ENCODE results near the gene ABCG1. TPM values are rescaled to one million over a fixed set of nuclear protein-coding genes. Genes with fewer than 3 reads are reported as not detected.

The ABCG1 gene
- total and polyA plus RNA-seq, 5 donors from 2014 or later: 17.0 to 86.3 (median 24.3) TPM

- H3K27me3 ChIP-seq (ENCODE audit: control insufficient read depth, insufficient read depth, low read length): no peaks in the 10 kb centered on the region
- H3K27ac ChIP-seq (ENCODE audit: insufficient read depth, low read length, poor library complexity, severe bottlenecking): no peak overlapping the region
- Mint-ChIP-seq H3K4me1 (peaks cover 0 to 16% (median 7%) of the 10 kb centered on the region in 4 donors), H3K36me3 (peaks cover 23% of the 10 kb centered on the region), H3K27me3 (no peaks in the 10 kb centered on the region), H3K9me3 (no peaks in the 10 kb centered on the region), H3K4me3 (no peak overlapping the region), H3K27ac (no peak overlapping the region)
- H3K9me3 ChIP-seq (ENCODE audit: control insufficient read depth in 2 of 2, low read length in 2 of 2): no peaks in the 10 kb centered on the region
- H3K4me1 ChIP-seq (ENCODE audit: control insufficient read depth, insufficient read depth, low read length, poor library complexity, severe bottlenecking): peaks cover 12% of the 10 kb centered on the region
- ATAC-seq (ENCODE audit: low read depth in 2 of 2): no peak
- DNase-seq: no peak
- peaks cover 48% of the 10 kb centered on the region for H3K36me3 ChIP-seq (ENCODE audit: control insufficient read depth, insufficient read depth, low read length)
- no peak overlapping the region for H3K4me3 ChIP-seq (ENCODE audit: low read depth, low read length)
Measured at GRCh38 chr21:42272984-42273600, 54.2 kb downstream of the ABCG1 start.

GRCh38 chr21:42276076-42276475 lies 57.1 kb downstream of the ABCG1 start:
- H3K27ac Mint-ChIP-seq: no peak overlapping the region
- H3K36me3 Mint-ChIP-seq: peaks cover 31% of the 10 kb centered on the region
- no peak for DNase-seq
- H3K4me1 Mint-ChIP-seq: peaks cover 0 to 3% (median 1%) of the 10 kb centered on the region in 4 donors
- Histone ChIP-seq H3K4me1 (ENCODE audit: control insufficient read depth, insufficient read depth, low read length, poor library complexity, severe bottlenecking) (no peaks in the 10 kb centered on the region), H3K4me3 (ENCODE audit: low read depth, low read length) (no peak overlapping the region), H3K27ac (ENCODE audit: insufficient read depth, low read length, poor library complexity, severe bottlenecking) (no peak overlapping the region), H3K9me3 (ENCODE audit: control insufficient read depth in 2 of 2, low read length in 2 of 2) (no peaks in the 10 kb centered on the region), H3K36me3 (ENCODE audit: control insufficient read depth, insufficient read depth, low read length) (peaks cover 64% of the 10 kb centered on the region), H3K27me3 (ENCODE audit: control insufficient read depth, insufficient read depth, low read length) (no peaks in the 10 kb centered on the region)
- no peak for ATAC-seq (ENCODE audit: low read depth in 2 of 2)
- no peak overlapping the region for H3K4me3 Mint-ChIP-seq
- H3K27me3 Mint-ChIP-seq: no peaks in the 10 kb centered on the region
- no peaks in the 10 kb centered on the region for H3K9me3 Mint-ChIP-seq

GRCh38 chr21:42276526-42277154 lies 57.7 kb downstream of the ABCG1 start:
- Mint-ChIP-seq H3K36me3 (peaks cover 27% of the 10 kb centered on the region), H3K4me3 (no peak overlapping the region), H3K4me1 (no peaks in the 10 kb centered on the region), H3K27me3 (no peaks in the 10 kb centered on the region), H3K27ac (peak overlapping the region in 1 of 3 donors; percentile 44), H3K9me3 (no peaks in the 10 kb centered on the region)
- Histone ChIP-seq H3K4me1 (ENCODE audit: control insufficient read depth, insufficient read depth, low read length, poor library complexity, severe bottlenecking) (no peaks in the 10 kb centered on the region), H3K36me3 (ENCODE audit: control insufficient read depth, insufficient read depth, low read length) (peaks cover 60% of the 10 kb centered on the region), H3K9me3 (ENCODE audit: control insufficient read depth in 2 of 2, low read length in 2 of 2) (no peaks in the 10 kb centered on the region), H3K4me3 (ENCODE audit: low read depth, low read length) (no peak overlapping the region), H3K27ac (ENCODE audit: insufficient read depth, low read length, poor library complexity, severe bottlenecking) (no peak overlapping the region), H3K27me3 (ENCODE audit: control insufficient read depth, insufficient read depth, low read length) (no peaks in the 10 kb centered on the region)
- ATAC-seq (ENCODE audit: low read depth in 2 of 2) (no peak), DNase-seq (no peak)

GRCh38 chr21:42277593-42277992 lies 58.7 kb downstream of the ABCG1 start:
- H3K4me1 ChIP-seq (ENCODE audit: control insufficient read depth, insufficient read depth, low read length, poor library complexity, severe bottlenecking): no peaks in the 10 kb centered on the region
- peaks cover 59% of the 10 kb centered on the region for H3K36me3 ChIP-seq (ENCODE audit: control insufficient read depth, insufficient read depth, low read length)
- H3K4me3 ChIP-seq (ENCODE audit: low read depth, low read length): no peak overlapping the region
- peaks cover 29% of the 10 kb centered on the region for H3K36me3 Mint-ChIP-seq
- no peaks in the 10 kb centered on the region for H3K9me3 Mint-ChIP-seq
- H3K27me3 ChIP-seq (ENCODE audit: control insufficient read depth, insufficient read depth, low read length): no peaks in the 10 kb centered on the region
- no peaks in the 10 kb centered on the region for H3K4me1 Mint-ChIP-seq
- ATAC-seq (ENCODE audit: low read depth in 2 of 2) (no peak), DNase-seq (no peak)
- no peak overlapping the region for H3K27ac ChIP-seq (ENCODE audit: insufficient read depth, low read length, poor library complexity, severe bottlenecking)
- H3K27me3 Mint-ChIP-seq: no peaks in the 10 kb centered on the region
- no peaks in the 10 kb centered on the region for H3K9me3 ChIP-seq (ENCODE audit: control insufficient read depth in 2 of 2, low read length in 2 of 2)
- peak overlapping the region in 1 of 3 donors; percentile 40 for H3K27ac Mint-ChIP-seq
- H3K4me3 Mint-ChIP-seq: no peak overlapping the region

GRCh38 chr21:42278451-42279149 lies 59.7 kb downstream of the ABCG1 start:
- ATAC-seq (ENCODE audit: low read depth in 2 of 2) (no peak), DNase-seq (no peak)
- H3K9me3 ChIP-seq (ENCODE audit: control insufficient read depth in 2 of 2, low read length in 2 of 2): no peaks in the 10 kb centered on the region
- Mint-ChIP-seq H3K27me3 (no peaks in the 10 kb centered on the region), H3K4me1 (no peaks in the 10 kb centered on the region), H3K27ac (no peak overlapping the region), H3K4me3 (peak overlapping the region in 1 of 4 donors; percentile 15), H3K9me3 (peaks cover 0 to 2% (median 0%) of the 10 kb centered on the region in 7 donors), H3K36me3 (peaks cover 35% of the 10 kb centered on the region)
- H3K4me1 ChIP-seq (ENCODE audit: control insufficient read depth, insufficient read depth, low read length, poor library complexity, severe bottlenecking): no peaks in the 10 kb centered on the region
- H3K27ac ChIP-seq (ENCODE audit: insufficient read depth, low read length, poor library complexity, severe bottlenecking): no peak overlapping the region
- peaks cover 57% of the 10 kb centered on the region for H3K36me3 ChIP-seq (ENCODE audit: control insufficient read depth, insufficient read depth, low read length)
- H3K4me3 ChIP-seq (ENCODE audit: low read depth, low read length): no peak overlapping the region
- H3K27me3 ChIP-seq (ENCODE audit: control insufficient read depth, insufficient read depth, low read length): no peaks in the 10 kb centered on the region

- H3K4me3 Mint-ChIP-seq: no peak overlapping the region
Measured at GRCh38 chr21:42279341-42279871, 60.5 kb downstream of the ABCG1 start.

GRCh38 chr21:42279888-42280287 lies 60.9 kb downstream of the ABCG1 start:
- Mint-ChIP-seq H3K27me3 (no peaks in the 10 kb centered on the region), H3K4me3 (no peak overlapping the region), H3K36me3 (peaks cover 35% of the 10 kb centered on the region), H3K27ac (no peak overlapping the region), H3K9me3 (peaks cover 0 to 2% (median 0%) of the 10 kb centered on the region in 7 donors), H3K4me1 (no peaks in the 10 kb centered on the region)
- no peaks in the 10 kb centered on the region for H3K27me3 ChIP-seq (ENCODE audit: control insufficient read depth, insufficient read depth, low read length)
- no peak overlapping the region for H3K27ac ChIP-seq (ENCODE audit: insufficient read depth, low read length, poor library complexity, severe bottlenecking)
- no peak overlapping the region for H3K4me3 ChIP-seq (ENCODE audit: low read depth, low read length)
- ATAC-seq (ENCODE audit: low read depth in 2 of 2): no peak
- DNase-seq: no peak
- H3K4me1 ChIP-seq (ENCODE audit: control insufficient read depth, insufficient read depth, low read length, poor library complexity, severe bottlenecking): no peaks in the 10 kb centered on the region
- no peaks in the 10 kb centered on the region for H3K9me3 ChIP-seq (ENCODE audit: control insufficient read depth in 2 of 2, low read length in 2 of 2)
- H3K36me3 ChIP-seq (ENCODE audit: control insufficient read depth, insufficient read depth, low read length): peaks cover 55% of the 10 kb centered on the region

More at GRCh38 chr21:42279341-42279871, 60.5 kb downstream of the ABCG1 start:
- peaks cover 35% of the 10 kb centered on the region for H3K36me3 Mint-ChIP-seq
- H3K4me3 ChIP-seq (ENCODE audit: low read depth, low read length): no peak overlapping the region
- DNase-seq: no peak
- no peaks in the 10 kb centered on the region for H3K4me1 Mint-ChIP-seq
- no peaks in the 10 kb centered on the region for H3K9me3 ChIP-seq (ENCODE audit: control insufficient read depth in 2 of 2, low read length in 2 of 2)
- H3K27me3 Mint-ChIP-seq: no peaks in the 10 kb centered on the region
- H3K27ac Mint-ChIP-seq: no peak overlapping the region
- ATAC-seq (ENCODE audit: low read depth in 2 of 2): no peak
- H3K27ac ChIP-seq (ENCODE audit: insufficient read depth, low read length, poor library complexity, severe bottlenecking): no peak overlapping the region
- H3K27me3 ChIP-seq (ENCODE audit: control insufficient read depth, insufficient read depth, low read length): no peaks in the 10 kb centered on the region
- peaks cover 0 to 2% (median 0%) of the 10 kb centered on the region in 7 donors for H3K9me3 Mint-ChIP-seq
- no peaks in the 10 kb centered on the region for H3K4me1 ChIP-seq (ENCODE audit: control insufficient read depth, insufficient read depth, low read length, poor library complexity, severe bottlenecking)
- H3K36me3 ChIP-seq (ENCODE audit: control insufficient read depth, insufficient read depth, low read length): peaks cover 52% of the 10 kb centered on the region

Measured in CD4-positive, CD25-positive, alpha-beta regulatory T cell (primary cell).